ENCODE measurements around the gene LALBA.
"Not testable (repeated sequence)": the region's sequence is repeated elsewhere in the genome, so short reads cannot be mapped to it uniquely, and the experiment has no call there.

Gene LALBA

DNA sequence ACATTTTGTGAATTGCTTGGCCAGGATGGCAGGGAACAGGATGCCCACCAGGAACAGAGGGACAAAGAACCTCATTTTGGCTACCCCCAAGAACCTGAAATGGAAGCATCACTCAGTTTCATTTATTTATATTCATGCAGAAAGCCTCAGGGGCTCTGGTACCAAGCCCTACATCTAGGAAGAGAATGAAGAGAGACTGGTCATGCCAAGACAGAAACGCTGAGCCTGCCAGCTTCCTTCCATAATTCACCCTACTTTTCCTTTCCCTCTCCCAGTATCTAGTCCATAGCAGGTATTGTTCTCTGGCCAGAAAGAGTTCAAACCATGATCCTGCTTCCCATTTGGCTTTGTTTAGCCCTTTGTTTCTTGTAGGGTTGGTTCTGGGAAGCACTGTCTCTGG is at the start of gene LALBA:
TSS of gene LALBA (minus strand) at position 101 of the 400 bp plus-strand sequence. CDS start at position 75, 26 bp downstream.
- DNase-seq, result no peak

DNA sequence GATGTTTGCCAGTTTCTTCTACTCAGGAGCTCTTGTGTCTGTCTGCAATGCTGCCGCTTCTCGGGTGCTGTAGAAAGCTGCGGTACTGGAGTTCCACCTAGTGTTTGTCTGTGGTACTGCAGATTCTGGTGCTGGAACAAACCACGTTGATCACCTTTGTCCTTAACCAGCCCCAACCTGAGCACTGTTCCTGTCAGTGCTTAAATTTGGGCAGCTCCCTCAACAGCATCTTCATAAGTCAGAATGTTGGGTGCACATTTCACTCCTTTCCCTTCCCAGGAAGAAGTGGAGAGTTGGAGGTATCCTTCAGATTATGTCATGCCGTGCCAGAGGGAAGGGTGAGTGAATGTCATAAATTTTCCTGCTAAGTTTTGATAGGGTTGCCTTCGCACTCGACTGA is 48.7 kb upstream of the LALBA start:
- no peak for DNase-seq

DNA sequence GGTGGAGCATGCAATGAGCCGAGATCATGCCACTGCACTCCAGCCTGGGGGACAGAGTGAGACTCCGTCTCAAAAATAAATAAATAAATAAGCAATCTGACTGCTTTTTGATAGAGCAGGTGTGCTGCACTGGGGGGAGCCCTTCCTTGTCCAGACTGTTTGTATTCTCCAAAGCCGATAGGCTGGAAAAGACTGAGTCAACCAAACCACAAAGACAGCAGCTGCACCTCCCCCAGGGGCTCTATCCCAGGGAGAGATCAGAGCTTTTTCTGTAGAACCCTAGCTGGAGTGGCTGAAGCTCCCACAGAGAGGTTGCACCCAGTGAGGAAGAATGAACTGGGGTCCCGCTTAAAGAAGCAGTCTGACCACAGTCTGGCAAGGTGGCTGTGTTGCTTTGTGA is 45.8 kb upstream of the LALBA start:
- DNase-seq, result no peak

DNA sequence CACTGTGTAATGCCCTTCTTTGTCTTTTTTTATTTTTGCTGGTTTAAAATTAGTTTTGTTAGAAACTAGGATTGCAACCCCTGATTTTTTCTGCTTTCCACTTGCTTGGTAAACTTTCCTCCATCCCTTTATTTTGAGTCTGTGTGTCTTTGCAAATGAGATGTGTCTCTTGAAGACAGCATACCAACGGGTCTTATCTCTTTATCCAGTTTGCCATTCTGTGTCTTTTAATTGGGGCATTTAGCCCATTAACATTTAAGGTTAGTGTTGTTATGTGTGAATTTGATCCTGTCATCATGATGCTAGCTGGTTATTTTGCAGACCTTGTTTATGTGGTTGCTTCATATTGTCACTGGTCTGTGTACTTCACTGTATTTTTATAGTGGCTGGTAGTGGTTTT is 43.5 kb upstream of the LALBA start:
- DNase-seq, result no peak

DNA sequence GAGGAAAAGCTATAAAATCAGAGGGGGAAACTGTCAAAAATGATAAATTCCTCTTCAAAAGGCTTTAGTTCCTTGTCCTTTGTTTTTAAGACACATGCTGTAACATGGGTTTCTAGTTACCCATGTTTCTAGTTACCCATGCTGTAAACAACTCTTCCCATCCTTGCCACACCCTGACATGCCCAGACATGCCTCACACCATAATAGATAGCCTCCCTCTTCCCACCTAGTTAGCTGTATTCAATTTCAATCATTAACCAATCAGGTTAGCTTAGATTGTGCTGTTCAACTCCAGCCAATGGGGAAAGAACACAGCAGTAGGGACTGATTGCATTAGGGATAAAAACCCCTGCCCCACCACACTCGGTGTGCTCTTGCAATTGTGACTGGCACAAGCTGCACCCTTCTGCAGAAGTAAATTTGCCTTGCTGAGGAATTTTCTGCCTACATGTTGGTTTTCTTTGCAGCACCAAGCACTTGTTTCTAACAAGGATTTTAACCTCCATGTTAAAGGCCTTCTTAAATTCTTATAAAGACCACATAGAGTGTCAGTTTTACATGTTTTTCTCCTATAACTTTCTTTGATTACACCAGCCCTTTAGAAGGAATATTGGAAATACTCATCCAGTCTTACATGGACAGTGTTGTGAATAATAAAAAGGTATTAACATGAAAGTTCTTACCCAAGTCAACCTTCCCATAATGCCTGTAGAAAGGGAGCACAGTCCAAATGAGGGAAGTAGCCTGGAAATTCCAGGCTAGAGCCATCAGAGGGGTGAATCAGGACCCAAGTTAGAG is 32.5 kb upstream of the LALBA start:
- no peak for DNase-seq

DNA sequence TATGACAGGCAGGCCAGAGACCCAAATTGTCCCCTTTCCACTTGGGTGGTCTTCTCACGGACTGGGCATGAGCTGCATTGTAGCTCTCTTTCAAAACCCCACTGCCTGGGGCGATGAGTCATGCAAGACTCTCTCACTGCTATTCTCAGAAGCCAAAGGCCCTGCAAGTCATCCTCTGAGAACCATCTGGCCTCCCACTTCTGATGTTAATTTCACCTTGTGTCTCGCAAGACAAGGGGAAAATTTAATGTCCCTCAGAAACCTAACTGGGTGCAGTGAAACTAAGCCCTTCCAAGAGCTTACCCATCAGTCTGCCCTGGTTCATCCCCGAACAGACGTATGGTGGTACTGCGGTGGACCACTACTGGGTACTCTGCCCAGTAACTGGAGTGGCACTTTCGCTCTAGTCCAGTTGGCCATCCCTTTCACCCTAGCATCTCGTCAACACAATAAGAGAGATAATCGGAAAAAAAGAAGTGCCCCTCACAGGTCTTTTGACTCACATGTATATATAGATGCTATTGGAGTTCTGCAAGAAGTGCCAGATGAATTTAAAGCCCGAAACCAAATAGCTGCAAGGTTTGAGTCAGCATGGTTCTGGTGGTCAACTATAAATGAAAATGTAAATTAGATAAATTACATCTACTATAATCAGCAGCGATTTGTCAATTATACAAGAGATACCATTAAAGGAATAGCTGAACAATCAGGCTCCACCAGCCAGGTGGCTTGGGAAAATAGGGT is 31.3 kb upstream of the LALBA start:
- no peak for DNase-seq

DNA sequence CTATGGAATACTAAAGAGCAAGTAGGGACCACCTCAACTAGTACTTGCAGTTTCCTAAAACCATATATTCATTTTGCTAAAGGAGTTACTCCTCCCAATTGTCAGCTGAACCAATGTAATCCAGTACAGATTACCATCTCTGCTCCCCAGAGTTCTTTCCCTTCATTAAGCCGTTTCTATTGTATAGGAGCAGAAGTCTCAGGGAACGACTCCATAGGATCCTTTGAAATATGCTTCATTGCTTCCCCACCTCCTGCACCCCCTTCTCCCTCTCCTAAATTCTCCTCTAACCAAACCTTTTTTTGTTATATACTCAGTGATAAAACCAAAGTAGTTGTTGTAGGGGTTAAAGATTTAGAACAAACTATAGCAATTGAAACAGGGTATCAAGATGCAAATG is 30.7 kb upstream of the LALBA start:
- no peak for DNase-seq

DNA sequence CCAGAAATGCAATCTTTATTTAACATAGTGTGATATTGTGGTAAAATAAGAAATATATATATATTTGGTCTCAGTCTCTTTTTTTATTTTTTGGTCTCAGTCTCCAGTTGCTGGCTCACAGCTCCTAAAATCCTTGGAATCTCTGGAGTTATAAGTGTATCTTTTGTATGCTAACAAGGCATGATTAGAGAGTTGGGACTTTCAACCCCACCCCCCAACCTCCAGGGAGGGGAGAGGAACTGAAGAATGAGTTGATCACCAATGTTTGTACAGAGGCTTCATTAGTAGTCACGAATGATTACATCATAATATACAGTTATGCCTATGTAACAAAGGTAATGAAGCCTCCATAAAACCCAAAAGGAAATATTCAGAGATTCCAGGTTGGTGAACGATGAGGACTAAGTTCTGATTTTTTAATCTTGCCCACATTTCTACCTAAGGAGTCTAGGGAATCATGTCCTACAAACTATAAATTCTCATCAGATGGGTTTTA is 22.8 kb upstream of the LALBA start:
- no peak for DNase-seq

DNA sequence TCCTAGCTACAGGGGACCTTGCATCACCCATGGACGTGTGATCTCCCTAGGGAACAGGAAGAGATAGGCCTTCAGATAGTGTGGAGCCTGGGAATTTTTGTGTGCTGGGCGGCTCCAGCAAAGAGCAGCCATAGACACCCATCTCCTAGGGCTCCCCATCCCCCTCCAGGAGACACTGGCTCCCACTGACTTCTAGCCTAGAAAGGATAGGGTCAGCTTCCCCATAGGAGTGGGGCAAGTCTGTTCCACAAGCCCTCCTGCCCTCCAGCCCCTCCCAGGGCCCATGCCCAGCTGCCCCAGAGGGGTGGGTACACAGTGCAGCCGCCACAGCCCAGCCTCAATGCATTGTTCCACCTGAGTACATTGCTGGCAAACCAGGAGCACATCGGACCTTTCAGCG is 16.5 kb upstream of the LALBA start:
- DNase-seq, result no peak

DNA sequence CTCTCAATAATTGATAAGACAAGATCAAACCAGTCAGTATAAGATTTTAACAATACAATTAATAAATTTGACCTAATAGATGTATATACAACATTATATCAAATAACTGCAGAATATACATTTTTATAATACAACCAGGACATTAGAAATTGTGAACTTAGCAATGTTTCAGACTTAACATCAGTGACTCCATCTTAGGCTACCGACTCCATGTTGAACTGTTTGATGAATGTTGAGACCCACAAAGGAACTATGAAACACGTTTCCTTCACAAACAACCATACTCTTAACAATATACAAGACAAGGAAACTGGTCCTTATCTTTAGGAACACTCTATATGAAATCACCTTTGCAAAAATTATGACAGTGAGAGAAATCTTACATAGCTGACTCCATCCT is 13.9 kb upstream of the LALBA start:
- no peak for DNase-seq

DNA sequence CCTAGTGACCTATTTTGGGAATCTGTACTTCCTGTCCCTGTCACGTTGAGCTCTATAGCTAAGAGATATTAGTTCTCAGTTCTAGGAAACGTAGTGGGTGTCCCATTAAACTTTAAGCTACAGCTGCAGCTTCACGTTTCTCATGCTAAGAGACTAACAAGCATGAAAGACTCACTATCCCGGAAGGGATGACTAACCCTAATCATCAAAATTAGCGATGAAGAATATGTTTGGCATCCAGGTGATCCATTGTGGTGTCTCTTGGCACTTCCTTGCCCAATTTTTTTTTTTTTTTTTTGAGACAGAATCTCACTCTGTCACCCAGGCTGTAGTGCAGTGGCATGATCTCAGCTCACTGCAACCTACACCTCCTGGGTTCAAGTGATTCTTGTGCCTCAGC is 11.0 kb upstream of the LALBA start:
- DNase-seq, result no peak

DNA sequence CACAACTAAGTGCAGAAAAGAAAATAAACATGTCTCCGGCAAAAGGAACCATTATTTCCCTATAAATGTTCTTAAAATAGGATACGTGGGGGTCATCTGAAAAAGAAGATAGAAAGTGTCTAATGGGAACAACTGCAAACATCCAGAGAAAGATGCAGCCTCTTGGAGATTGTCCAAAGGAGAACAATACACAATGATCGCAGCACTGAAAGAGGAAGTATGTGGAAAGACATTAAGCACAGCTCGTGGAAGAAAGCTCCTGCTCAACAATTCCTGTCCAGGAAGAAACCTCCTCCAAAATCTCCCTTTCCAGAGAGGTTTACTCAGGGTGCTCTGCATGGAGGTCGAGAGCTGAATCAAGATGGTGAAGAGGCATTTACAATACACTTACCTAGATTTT is 2.5 kb upstream of the LALBA start:
- no peak for DNase-seq

DNA sequence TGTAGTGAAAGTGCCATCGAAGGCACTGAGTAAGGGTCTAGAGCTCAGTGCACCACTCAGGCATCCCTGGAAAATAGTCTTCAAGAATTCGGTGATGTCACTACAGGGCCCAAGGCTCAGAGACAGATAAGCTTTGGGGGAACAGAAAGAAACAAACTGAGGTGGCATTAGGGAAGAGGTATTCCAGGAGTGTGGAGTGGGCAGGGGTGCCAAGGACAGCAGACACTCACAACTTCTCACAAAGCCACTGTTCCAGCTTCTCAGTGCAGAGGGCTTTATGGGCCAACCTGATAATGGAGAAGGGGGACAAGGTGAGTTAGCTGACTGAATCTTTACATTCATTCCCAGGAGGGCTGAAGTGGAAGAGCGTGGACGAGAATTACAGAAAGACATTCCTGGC is 2.1 kb downstream of the LALBA start:
- no peak for DNase-seq

DNA sequence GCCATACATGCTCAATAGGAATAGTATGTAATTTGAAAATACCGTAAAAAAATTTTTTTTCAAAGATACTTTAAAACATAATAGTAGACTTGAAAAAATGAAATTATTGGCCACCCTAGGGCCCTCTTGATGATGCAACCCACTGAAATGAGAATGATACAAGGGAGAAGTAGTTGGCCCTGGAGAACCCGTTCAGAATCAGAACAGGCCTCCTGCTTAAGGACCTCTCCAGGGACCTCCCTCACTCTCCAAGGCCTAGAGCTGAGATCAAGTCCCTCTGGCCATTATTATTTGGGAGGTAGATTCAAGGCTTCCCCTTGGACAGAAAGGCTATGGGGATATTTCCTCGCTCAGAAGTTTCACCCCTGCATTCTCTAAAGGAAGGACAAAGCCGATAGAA is 11.9 kb downstream of the LALBA start:
- no peak for DNase-seq

DNA sequence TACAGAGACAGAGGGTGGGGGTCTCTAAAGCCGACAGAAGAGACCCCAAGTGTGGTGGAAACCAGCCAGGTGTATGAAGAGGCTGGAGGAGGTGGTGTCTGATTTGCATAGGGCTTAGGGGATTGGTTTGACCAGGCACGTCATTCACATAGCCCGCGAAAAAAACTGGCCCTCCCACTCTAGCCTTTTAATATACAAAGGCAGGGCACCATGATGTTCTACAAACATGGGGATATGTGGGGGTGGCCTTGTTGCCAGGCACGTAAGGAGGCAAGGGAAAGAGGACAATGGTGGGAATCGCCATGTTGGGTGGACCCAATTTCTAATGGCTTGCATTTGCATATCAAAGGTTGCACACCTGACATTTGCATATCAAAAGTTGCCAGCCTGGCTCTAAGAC is 13.2 kb downstream of the LALBA start:
- no peak for DNase-seq

DNA sequence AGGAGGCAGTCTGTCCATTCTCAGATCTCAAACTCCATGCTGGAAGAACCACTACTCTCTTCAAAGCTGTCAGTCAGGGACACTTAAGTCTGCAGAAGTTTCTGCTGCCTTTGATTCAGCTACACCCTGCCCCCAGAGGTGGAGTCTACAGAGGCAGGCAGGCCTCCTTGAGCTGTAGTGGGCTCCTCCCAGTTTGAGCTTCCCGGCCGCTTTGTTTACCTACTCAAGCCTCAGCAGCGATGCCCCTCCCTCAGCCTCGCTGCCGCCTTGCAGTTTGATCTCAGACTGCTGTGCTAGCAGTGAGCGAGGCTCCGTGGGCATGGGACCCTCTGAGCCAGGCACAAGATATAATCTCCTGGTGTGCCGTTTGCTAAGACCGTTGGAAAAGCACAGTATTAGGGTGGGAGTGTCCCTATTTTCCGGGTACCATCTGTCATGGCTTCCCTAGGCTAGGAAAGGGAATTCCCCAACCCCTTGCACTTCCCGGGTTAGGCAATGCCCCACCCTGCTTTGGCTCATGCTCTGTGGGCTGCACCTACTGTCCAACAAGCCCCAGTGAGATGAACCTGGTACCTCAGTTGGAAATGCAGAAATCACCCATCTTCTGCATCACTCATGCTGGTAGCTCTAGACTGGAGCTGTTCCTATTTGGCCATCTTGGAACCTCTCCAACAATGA is 16.0 kb downstream of the LALBA start:
- DNase-seq, result not testable (repeated sequence)

DNA sequence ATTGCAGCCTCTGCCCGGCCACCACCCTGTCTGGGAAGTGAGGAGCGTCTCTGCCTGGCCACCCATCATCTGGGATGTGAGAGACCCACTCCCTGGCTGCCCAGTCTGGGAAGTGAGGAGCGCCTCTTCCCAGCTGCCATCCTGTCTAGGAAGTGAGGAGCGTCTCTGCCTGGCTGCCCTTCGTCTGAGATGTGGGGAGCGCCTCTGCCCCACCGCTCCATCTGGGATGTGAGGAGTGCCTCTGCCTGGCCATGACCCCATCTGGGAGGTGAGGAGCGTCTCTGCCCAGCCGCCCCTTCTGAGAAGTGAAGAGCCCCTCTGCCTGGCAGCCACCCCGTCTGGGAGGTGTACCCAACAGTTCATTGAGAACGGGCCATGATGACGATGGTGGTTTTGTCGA is 18.2 kb downstream of the LALBA start:
- not testable (repeated sequence) for DNase-seq

DNA sequence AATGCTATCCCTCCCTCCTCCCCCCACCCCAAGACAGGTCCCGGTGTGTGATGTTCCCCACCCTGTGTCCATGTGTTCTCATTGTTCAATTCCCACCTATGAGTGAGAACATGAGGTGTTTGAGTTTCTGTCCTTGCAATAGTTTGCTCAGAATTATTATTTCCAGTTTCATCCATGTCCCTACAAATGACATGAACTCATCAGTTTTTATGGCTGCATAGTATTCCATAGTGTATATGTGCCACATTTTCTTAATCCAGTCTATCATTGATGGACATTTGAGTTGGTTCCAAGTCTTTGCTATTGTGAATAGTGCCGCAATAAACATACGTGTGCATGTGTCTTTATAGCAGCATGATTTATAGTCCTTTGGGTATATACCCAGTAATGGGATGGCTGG is 22.8 kb downstream of the LALBA start:
- DNase-seq, result not testable (repeated sequence)

DNA sequence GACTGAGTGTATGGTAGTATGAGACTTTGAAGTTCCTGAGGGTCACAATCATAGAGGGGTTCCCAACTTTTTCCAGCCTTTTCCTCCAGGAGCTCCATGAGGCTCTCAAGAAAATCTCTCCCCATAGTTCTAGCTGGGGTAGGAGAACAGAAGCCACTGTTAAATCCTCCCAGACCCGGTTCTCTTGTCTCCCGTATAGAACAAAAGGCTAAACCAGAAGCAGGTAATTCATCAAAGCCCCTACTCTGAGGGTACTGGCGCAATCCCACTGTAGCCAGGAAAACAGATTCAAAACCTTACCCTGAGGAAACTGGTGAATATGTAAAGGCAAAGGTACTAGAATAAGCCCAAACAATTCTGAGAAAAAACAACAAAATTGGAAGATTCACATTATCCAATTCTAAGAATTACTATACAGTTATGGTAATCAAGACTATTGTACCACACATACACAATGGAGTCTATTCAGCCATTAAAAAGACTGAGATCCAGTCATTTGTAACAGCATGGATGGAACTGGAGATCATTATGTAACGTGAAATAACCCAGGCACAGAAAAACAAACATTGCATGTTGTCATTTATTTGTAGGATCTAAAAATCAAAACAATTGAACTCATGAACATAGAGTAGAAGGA is 23.9 kb downstream of the LALBA start:
- no peak for DNase-seq

DNA sequence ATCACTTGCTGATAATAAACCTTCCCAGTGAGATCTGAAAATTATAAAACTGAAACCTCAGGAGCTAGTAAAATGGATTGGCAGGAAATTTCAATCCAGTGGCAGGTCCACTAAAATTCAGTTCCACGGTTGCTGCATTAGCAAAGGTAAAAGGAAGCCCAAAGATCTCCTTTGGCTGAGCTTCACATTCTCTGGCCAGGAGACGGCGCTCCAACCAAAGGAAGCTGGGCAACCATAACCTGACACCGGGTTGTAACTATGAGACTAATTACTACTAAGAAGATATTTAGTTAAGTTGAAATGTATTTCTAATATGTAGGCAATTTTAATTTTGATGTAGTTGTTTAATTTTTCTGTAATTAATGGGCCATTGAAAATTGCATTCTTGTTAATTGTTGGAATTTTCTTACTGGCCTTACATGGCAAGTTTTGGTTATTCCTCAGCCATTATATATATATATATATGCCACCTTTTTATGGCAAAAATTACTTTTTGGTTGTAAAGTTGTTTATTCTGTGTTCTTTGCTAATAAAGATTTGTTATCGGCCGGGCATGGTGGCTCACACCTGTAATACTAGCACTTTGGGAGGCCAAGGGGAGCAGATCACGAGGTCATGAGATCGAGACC is 27.4 kb downstream of the LALBA start:
- no peak for DNase-seq

DNA sequence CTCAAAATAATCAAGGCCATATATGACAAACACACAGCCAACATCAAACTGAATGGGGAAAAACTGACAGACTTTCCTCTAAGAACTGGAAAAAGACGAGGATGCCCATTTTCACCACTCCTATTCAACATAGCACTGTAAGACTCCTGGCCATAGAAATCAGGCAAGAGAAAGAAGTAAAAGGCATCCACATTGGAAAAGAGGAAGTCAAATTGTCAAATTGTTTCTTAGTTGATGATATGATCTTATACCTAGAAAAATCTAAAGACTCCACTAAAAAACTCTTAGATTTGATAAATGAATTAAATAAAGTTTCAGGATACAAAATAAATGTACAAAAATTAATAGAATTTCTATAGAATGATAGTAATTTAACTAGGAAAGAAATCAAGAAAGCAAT is 33.2 kb downstream of the LALBA start:
- DNase-seq, result no peak

DNA sequence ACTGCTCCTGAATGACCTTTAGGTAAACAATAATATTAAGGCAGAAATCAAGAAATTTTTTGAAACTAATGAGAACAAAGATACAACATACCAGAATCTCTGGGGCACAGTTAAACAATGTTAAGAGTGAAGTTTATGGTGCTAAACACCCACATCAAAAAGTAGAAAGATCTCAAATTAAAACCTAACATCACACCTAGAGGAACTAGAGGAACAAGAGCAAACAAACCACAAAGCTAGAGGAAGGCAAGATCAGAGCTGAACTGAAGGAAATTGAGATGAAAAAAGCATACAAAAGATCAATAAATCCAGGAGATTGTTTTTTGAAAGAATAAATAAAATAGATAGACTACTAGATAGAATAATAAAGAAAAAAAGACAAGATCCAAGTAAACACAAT is 37.2 kb downstream of the LALBA start:
- no peak for DNase-seq
